Left kidney (tissue), 2 donors: Measurements from ENCODE around the gene SPATA25. TPM values are rescaled to one million over a fixed set of nuclear protein-coding genes. Genes with fewer than 3 reads are reported as not detected.
A peak's percentile ranks its signal among the peaks of the same experiment; 100 is the strongest.

ENCODE experiments used
- DNase-seq: peaks from one replicate; pipeline ENCODE4 v3.0.0-alpha.2; 2013
- polyA plus RNA-seq: library from polyadenylated mRNA; unstranded; fragments of 120-200 nt; gene quantifications from one replicate; pipeline ENCODE4 v1.2.1, GENCODE V29; 2013; ENCODE audit not compliant: insufficient read length

The SPATA25 gene
- polyA plus RNA-seq, 1 donor: 6.0 TPM

- DNase-seq: no peak
Observed at GRCh38 chr20:45866454-45866853, 21.0 kb downstream of the SPATA25 start.

GRCh38 chr20:45863543-45864470 is 23.6 kb downstream of the SPATA25 start:
- no peak for DNase-seq

- DNase-seq: no peak
Observed at GRCh38 chr20:45861221-45862075, 26.0 kb downstream of the SPATA25 start.

- no peak for DNase-seq
Observed at GRCh38 chr20:45860560-45861220, 26.7 kb downstream of the SPATA25 start.

GRCh38 chr20:45859916-45860315 is 27.5 kb downstream of the SPATA25 start:
- peak; percentile 46 for DNase-seq

- no peak for DNase-seq
Observed at GRCh38 chr20:45857882-45858216, 29.6 kb downstream of the SPATA25 start.

GRCh38 chr20:45857114-45857881 is 30.1 kb downstream of the SPATA25 start, which contains the start of the genes ACOT8 and ZSWIM3:
TSS of gene ACOT8 (minus strand) at chr20:45857392. CDS start at chr20:45857315, 77 bp downstream.
TSS of gene ZSWIM3 (plus strand) at chr20:45857614. CDS start at chr20:45857826, 212 bp downstream.
- peak; percentile 100 for DNase-seq

GRCh38 chr20:45853484-45853883 is 33.9 kb downstream of the SPATA25 start:
- DNase-seq: no peak

GRCh38 chr20:45852326-45852725 is 35.1 kb downstream of the SPATA25 start:
- no peak for DNase-seq

GRCh38 chr20:45851501-45851900 is 35.9 kb downstream of the SPATA25 start:
- DNase-seq: no peak

GRCh38 chr20:45850926-45851325 is 36.5 kb downstream of the SPATA25 start:
- no peak for DNase-seq

- no peak for DNase-seq
Observed at GRCh38 chr20:45850238-45850637, 37.2 kb downstream of the SPATA25 start.

- no peak for DNase-seq
Observed at GRCh38 chr20:45848969-45849582, 38.3 kb downstream of the SPATA25 start.

- DNase-seq: no peak
Observed at GRCh38 chr20:45848421-45848820, 39.0 kb downstream of the SPATA25 start.

- no peak for DNase-seq
Observed at GRCh38 chr20:45845452-45845851, 42.0 kb downstream of the SPATA25 start.

- no peak for DNase-seq
Observed at GRCh38 chr20:45843506-45843905, 43.9 kb downstream of the SPATA25 start.

GRCh38 chr20:45842169-45842812 is 45.1 kb downstream of the SPATA25 start:
- no peak for DNase-seq

- DNase-seq: no peak
Observed at GRCh38 chr20:45841407-45842129, 45.9 kb downstream of the SPATA25 start.

GRCh38 chr20:45840700-45841198 is 46.7 kb downstream of the SPATA25 start:
- no peak for DNase-seq

- DNase-seq: no peak
Observed at GRCh38 chr20:45836841-45837240, 50.6 kb downstream of the SPATA25 start.
